Measurements from ENCODE around the gene ARMH3. TPM values are rescaled to one million over a fixed set of nuclear protein-coding genes. Genes with fewer than 3 reads are reported as not detected.
A peak's percentile ranks its signal among the peaks of the same experiment; 100 is the strongest.

Gene ARMH3
- total and polyA plus RNA-seq, 10 of the 15 experiments (the other 5 are each of a cell fraction or from before 2014, with no cell fraction given) = 13.0 to 33.0 (median 16.4) TPM

DNA sequence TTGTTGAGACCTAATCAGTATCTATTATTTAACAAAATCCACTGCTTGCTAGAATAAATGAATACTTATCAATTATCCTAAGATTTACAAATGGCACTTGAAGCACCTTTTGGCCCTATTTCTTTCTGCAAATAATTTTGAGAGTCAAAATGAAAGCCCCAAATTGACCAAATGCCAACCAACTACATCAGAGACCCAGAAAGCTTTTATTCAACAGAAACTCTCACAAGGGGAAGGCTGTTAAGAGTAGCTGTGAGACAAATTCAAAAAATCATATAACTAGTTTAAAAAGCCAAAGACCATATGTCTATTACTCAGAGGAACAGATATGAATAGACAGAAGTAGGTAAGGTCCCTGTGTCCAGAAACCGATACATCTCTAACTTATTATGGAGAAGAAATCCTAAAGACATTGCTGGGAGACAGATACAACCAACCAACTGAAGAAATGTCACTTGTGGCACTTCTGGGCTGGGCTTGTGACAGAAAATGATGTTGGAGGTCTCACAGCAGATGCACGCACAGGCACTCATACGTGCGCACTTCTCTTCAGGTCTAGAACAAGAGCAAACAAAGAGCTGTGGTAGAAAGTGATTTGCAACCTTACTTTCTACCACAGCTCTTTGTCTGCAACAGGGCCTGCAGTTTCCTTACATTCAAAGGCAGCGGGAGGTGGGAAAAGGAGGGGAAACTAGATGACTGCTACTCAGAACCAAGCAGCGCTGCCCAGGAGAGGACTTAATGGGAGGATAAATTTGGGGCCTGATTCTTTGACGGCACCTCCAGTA, 153.7 kb downstream of the ARMH3 start (continued):
- TF ChIP-seq, protein P1, sequence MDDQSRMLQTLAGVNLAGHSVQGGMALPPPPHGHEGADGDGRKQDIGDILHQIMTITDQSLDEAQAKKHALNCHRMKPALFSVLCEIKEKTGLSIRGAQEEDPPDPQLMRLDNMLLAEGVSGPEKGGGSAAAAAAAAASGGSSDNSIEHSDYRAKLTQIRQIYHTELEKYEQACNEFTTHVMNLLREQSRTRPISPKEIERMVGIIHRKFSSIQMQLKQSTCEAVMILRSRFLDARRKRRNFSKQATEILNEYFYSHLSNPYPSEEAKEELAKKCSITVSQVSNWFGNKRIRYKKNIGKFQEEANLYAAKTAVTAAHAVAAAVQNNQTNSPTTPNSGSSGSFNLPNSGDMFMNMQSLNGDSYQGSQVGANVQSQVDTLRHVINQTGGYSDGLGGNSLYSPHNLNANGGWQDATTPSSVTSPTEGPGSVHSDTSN (IDR thresholded peaks at IDR 0.05; ENCODE audit: insufficient replicate concordance, low read depth, low read length) = no peak
- TF ChIP-seq TCF7 (IDR thresholded peaks at IDR 0.05; ENCODE audit: borderline replicate concordance) = no peak
- TF ChIP-seq NR2F1 (conservative IDR thresholded peaks at IDR 0.05) = peak; percentile 80
- TF ChIP-seq KLF5 (IDR thresholded peaks at IDR 0.05; ENCODE audit: partially characterized antibody) = peak; percentile 31
- TF ChIP-seq, protein P2, sequence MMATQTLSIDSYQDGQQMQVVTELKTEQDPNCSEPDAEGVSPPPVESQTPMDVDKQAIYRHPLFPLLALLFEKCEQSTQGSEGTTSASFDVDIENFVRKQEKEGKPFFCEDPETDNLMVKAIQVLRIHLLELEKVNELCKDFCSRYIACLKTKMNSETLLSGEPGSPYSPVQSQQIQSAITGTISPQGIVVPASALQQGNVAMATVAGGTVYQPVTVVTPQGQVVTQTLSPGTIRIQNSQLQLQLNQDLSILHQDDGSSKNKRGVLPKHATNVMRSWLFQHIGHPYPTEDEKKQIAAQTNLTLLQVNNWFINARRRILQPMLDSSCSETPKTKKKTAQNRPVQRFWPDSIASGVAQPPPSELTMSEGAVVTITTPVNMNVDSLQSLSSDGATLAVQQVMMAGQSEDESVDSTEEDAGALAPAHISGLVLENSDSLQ (IDR thresholded peaks at IDR 0.05) = peak; percentile 52; the same call in 1 of the 2 replicates
- no peak for TF ChIP-seq KDM1A (IDR thresholded peaks at IDR 0.05; ENCODE audit: borderline replicate concordance)
- TF ChIP-seq ZBED1 (IDR thresholded peaks at IDR 0.05; ENCODE audit: borderline replicate concordance) = no peak
- TF ChIP-seq STAT3 (IDR thresholded peaks at IDR 0.05; ENCODE audit: low read depth, low read length) = no peak
- TF ChIP-seq PAX5 (IDR thresholded peaks at IDR 0.05; ENCODE audit: borderline replicate concordance, low read depth, low read length) = peak; percentile 71; the same call in 1 of the 2 replicates
- TF ChIP-seq, protein P3, sequence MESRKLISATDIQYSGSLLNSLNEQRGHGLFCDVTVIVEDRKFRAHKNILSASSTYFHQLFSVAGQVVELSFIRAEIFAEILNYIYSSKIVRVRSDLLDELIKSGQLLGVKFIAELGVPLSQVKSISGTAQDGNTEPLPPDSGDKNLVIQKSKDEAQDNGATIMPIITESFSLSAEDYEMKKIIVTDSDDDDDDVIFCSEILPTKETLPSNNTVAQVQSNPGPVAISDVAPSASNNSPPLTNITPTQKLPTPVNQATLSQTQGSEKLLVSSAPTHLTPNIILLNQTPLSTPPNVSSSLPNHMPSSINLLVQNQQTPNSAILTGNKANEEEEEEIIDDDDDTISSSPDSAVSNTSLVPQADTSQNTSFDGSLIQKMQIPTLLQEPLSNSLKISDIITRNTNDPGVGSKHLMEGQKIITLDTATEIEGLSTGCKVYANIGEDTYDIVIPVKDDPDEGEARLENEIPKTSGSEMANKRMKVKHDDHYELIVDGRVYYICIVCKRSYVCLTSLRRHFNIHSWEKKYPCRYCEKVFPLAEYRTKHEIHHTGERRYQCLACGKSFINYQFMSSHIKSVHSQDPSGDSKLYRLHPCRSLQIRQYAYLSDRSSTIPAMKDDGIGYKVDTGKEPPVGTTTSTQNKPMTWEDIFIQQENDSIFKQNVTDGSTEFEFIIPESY (IDR thresholded peaks at IDR 0.05) = no peak
- TF ChIP-seq ETV6 (conservative IDR thresholded peaks at IDR 0.05 in 1 of 2, IDR thresholded peaks at IDR 0.05 in 1 of 2; ENCODE audit: borderline replicate concordance in 1 of 2, low read depth in 1 of 2) = no peak
- TF ChIP-seq MEF2A (IDR thresholded peaks at IDR 0.05; ENCODE audit: insufficient read depth, low read depth, low read length) = no peak
- TF ChIP-seq EGR1 (IDR thresholded peaks at IDR 0.05; ENCODE audit: borderline replicate concordance in 1 of 2, low read depth in 2 of 2, low read length in 2 of 2) = no peak
- TF ChIP-seq RUNX3 (IDR thresholded peaks at IDR 0.05; ENCODE audit: low read length) = peak; percentile 57
- TF ChIP-seq CBX5 (IDR thresholded peaks at IDR 0.05; ENCODE audit: low read depth) = no peak
- TF ChIP-seq, protein P4, sequence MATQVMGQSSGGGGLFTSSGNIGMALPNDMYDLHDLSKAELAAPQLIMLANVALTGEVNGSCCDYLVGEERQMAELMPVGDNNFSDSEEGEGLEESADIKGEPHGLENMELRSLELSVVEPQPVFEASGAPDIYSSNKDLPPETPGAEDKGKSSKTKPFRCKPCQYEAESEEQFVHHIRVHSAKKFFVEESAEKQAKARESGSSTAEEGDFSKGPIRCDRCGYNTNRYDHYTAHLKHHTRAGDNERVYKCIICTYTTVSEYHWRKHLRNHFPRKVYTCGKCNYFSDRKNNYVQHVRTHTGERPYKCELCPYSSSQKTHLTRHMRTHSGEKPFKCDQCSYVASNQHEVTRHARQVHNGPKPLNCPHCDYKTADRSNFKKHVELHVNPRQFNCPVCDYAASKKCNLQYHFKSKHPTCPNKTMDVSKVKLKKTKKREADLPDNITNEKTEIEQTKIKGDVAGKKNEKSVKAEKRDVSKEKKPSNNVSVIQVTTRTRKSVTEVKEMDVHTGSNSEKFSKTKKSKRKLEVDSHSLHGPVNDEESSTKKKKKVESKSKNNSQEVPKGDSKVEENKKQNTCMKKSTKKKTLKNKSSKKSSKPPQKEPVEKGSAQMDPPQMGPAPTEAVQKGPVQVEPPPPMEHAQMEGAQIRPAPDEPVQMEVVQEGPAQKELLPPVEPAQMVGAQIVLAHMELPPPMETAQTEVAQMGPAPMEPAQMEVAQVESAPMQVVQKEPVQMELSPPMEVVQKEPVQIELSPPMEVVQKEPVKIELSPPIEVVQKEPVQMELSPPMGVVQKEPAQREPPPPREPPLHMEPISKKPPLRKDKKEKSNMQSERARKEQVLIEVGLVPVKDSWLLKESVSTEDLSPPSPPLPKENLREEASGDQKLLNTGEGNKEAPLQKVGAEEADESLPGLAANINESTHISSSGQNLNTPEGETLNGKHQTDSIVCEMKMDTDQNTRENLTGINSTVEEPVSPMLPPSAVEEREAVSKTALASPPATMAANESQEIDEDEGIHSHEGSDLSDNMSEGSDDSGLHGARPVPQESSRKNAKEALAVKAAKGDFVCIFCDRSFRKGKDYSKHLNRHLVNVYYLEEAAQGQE (IDR thresholded peaks at IDR 0.05; ENCODE audit: low read depth, low read length) = 0 out of 2 replicates have a peak, but pooled peaks have one; percentile 19
- no peak for TF ChIP-seq POLR2AphosphoS2 (IDR thresholded peaks at IDR 0.05; ENCODE audit: low read depth, low read length)
- no peak for TF ChIP-seq PAX8 (IDR thresholded peaks at IDR 0.05)
- TF ChIP-seq, protein P5, sequence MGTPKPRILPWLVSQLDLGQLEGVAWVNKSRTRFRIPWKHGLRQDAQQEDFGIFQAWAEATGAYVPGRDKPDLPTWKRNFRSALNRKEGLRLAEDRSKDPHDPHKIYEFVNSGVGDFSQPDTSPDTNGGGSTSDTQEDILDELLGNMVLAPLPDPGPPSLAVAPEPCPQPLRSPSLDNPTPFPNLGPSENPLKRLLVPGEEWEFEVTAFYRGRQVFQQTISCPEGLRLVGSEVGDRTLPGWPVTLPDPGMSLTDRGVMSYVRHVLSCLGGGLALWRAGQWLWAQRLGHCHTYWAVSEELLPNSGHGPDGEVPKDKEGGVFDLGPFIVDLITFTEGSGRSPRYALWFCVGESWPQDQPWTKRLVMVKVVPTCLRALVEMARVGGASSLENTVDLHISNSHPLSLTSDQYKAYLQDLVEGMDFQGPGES (IDR thresholded peaks at IDR 0.05) = no peak
